ENCODE data around the gene HOXC10.

Gene HOXC10

DNA sequence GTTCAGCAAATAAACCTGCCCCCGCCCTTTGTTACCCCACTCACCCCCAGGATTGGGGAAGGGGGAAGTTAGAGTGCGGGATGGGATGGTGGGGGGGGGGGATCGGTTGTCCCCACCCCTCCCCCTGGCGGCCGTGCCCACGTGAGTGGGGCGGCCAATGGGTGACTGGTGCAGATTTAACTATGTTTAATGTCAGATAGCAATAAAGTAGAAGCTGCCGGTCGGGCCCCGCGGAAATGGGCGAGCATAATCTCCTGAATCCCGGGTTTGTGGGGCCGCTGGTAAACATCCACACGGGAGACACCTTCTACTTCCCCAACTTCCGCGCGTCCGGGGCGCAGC is 30.3 kb upstream of the HOXC10 start, which contains the start of gene HOXC12:
HOXC12 (plus strand) TSS at position 210 of the 342 bp plus-strand sequence; CDS start at position 237, 27 bp downstream.
- DNase-seq (ENCODE audit: low read depth, low spot score): no peak
- TF ChIP-seq, protein P1, sequence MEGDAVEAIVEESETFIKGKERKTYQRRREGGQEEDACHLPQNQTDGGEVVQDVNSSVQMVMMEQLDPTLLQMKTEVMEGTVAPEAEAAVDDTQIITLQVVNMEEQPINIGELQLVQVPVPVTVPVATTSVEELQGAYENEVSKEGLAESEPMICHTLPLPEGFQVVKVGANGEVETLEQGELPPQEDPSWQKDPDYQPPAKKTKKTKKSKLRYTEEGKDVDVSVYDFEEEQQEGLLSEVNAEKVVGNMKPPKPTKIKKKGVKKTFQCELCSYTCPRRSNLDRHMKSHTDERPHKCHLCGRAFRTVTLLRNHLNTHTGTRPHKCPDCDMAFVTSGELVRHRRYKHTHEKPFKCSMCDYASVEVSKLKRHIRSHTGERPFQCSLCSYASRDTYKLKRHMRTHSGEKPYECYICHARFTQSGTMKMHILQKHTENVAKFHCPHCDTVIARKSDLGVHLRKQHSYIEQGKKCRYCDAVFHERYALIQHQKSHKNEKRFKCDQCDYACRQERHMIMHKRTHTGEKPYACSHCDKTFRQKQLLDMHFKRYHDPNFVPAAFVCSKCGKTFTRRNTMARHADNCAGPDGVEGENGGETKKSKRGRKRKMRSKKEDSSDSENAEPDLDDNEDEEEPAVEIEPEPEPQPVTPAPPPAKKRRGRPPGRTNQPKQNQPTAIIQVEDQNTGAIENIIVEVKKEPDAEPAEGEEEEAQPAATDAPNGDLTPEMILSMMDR (IDR thresholded peaks at IDR 0.05; ENCODE audit: low read depth, low read length): no peak
- no peak within 1 kb of the TSS for H3K4me3 ChIP-seq (ENCODE audit: low read depth, low read length)
- in situ Hi-C loops (cut with HindIII; ENCODE audit: low sequenced_read_pairs): no loop called here

DNA sequence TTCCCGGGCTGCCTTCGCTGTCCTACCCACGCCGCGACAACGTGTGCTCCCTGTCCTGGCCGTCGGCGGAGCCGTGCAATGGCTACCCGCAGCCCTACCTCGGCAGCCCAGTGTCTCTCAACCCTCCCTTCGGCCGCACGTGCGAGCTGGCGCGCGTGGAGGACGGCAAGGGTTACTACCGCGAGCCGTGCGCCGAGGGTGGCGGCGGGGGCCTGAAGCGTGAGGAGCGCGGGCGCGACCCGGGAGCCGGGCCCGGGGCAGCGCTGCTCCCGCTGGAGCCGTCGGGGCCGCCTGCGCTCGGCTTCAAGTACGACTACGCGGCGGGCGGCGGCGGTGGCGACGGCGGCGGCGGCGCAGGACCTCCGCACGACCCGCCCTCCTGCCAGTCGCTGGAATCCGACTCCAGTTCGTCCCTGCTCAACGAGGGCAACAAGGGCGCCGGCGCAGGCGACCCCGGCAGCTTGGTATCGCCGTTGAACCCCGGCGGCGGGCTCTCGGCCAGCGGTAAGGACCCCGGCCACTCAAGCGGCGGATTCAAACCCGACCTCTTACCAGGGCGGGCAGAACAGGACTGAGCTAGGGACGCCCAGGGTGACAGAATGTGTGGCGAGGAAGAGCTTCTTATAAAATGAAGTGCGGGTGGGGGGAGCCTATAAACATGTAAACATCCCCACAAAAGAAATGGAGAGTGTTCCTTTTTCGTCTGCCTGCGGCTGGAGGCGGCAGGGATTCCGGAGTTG is 29.7 kb upstream of the HOXC10 start:
- no peak for DNase-seq (ENCODE audit: low read depth, low spot score)
- in situ Hi-C loops (cut with HindIII; ENCODE audit: low sequenced_read_pairs): no loop called here

DNA sequence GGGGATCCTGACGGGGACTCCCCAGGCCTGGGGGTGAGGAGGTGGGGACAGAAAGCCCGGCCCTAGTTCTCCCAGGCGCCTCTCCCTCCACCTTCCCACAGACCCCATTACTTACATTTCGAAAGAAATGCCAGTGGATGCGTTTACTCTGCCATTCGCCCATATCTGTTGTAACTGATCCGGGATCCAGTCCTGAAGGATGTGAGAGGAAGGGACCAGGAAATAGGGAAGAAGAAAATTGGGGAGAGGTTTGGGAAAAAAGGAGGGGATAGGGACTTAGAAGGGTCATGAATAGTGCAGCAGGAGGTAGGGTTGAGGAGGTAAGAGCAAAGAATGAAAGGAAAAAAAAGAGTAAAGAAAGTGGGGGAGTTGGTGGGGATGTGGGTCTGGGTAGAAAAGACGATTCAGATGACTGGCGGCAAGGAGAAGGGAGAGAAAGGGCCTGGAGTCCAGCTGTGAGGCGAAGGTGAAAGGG is 29.1 kb upstream of the HOXC10 start:
- TF ChIP-seq, protein P1 (IDR thresholded peaks at IDR 0.05; ENCODE audit: low read depth, low read length): no peak
- no peak overlapping the region for H3K4me3 ChIP-seq (ENCODE audit: low read depth, low read length)
- in situ Hi-C loops (cut with HindIII; ENCODE audit: low sequenced_read_pairs): no loop called here

More for the DNA sequence above, 29.7 kb upstream of the HOXC10 start:
- no peak overlapping the region for H3K4me3 ChIP-seq (ENCODE audit: low read depth, low read length)
- TF ChIP-seq, protein P1 (IDR thresholded peaks at IDR 0.05; ENCODE audit: low read depth, low read length): no peak

DNA sequence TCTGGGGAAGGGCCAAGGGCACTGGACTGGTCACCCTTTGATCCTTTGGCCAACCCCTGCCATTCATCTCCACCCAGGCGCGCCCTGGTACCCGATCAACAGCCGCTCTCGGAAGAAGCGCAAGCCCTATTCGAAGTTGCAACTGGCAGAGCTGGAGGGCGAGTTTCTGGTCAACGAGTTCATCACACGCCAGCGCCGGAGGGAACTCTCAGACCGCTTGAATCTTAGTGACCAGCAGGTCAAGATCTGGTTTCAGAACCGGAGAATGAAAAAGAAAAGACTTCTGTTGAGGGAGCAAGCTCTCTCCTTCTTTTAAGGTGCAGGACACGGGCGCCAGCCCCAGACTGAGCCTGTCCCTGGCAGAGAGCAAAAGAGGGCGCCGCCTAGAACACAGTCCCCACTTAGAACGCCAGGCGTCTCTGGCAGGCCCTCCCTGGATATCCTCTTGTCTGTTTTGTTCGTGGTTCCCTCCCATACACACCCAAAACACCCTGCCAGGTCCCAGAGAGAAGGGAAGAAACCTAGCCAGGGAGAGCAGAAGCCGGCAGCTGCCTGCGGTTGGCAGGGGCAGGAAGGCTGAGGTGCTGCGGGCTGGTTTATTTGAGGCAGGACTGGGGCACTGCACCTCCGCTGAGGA is 28.6 kb upstream of the HOXC10 start:
- DNase-seq (ENCODE audit: low read depth, low spot score): no peak
- TF ChIP-seq, protein P1 (IDR thresholded peaks at IDR 0.05; ENCODE audit: low read depth, low read length): no peak
- H3K4me3 ChIP-seq (ENCODE audit: low read depth, low read length): no peak overlapping the region
- in situ Hi-C loops (cut with HindIII; ENCODE audit: low sequenced_read_pairs): no loop called here

More for the DNA sequence above, 29.1 kb upstream of the HOXC10 start:
- DNase-seq (ENCODE audit: low read depth, low spot score): no peak

DNA sequence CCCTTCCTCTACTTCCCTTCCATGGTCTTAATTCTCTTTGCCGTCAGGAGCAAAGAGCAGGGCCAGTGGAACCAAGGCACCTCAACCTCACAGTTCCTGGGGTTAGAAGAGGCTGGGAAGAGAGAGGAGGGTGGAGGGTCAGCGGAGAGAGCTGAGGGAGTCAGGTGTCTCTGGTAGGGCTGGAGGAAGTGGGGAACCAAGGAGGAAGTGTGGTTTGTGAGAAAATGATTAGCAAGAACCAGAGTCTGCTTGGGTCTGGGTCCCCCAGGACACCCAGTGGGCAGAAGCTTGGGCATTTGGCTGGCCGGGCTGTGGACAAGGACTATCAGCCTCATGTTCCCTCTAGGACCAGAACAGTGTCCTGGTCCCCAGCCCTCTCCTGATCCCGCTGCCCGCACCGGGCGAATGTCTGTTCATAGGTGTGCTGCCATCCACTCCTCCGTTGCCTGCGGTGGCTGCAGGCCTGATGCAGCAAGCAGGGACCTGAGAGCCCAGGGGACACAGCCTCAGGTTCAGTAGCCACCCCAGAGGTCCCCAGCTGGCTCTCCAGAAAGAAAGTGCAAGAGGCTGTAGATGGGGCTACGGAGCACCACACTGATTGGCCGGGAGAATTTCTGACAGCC is 27.9 kb upstream of the HOXC10 start:
- in situ Hi-C loops (cut with HindIII; ENCODE audit: low sequenced_read_pairs): no loop called here
- no peak overlapping the region for H3K4me3 ChIP-seq (ENCODE audit: low read depth, low read length)
- TF ChIP-seq, protein P1 (IDR thresholded peaks at IDR 0.05; ENCODE audit: low read depth, low read length): no peak
- no peak for DNase-seq (ENCODE audit: low read depth, low spot score)

DNA sequence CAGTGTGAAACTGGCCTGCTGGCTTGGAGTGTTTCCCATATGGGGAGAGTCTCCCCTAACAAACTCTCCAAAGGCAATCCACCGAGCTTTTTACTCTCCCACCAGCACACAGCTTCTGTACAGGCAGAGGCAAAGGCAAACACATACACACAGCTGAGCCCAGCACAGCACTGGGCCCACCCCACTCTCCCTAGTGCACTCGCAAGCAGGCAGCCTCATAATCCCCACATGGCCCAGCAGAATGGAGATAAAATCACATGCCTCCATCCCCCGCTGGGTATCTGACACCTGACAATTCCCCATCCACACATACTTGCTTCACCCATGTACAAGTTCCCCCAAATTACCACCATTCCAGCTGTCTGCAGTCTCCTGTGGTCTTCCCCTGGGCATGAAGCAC is 26.8 kb upstream of the HOXC10 start:
- no peak for DNase-seq (ENCODE audit: low read depth, low spot score)
- H3K4me3 ChIP-seq (ENCODE audit: low read depth, low read length): no peak overlapping the region
- TF ChIP-seq, protein P1 (IDR thresholded peaks at IDR 0.05; ENCODE audit: low read depth, low read length): no peak
- in situ Hi-C loops (cut with HindIII; ENCODE audit: low sequenced_read_pairs): no loop called here
